ENCODE measurements around the gene GNAS-AS1. TPM values are rescaled to one million over a fixed set of nuclear protein-coding genes. Genes with fewer than 3 reads are reported as not detected.
A peak's percentile ranks its signal among the peaks of the same experiment; 100 is the strongest.

GNAS-AS1 gene
- total RNA-seq (ENCODE audit: insufficient read depth, low replicate concordance) = 4.1 TPM

- peak; percentile 85 for DNase-seq (ENCODE audit: low spot score)
Observed at GRCh38 chr20:58850693-58851174, at the start of gene GNAS-AS1. TSS of gene GNAS-AS1 (minus strand) at chr20:58850902.

- no peak for DNase-seq (ENCODE audit: low spot score)
Observed at GRCh38 chr20:58900397-58900796, 49.7 kb upstream of the GNAS-AS1 start.

- no peak for DNase-seq (ENCODE audit: low spot score)
Observed at GRCh38 chr20:58899512-58899911, 48.8 kb upstream of the GNAS-AS1 start.

GRCh38 chr20:58898629-58899408 is 48.1 kb upstream of the GNAS-AS1 start:
- no peak for DNase-seq (ENCODE audit: low spot score)

GRCh38 chr20:58897488-58897887 is 46.8 kb upstream of the GNAS-AS1 start:
- no peak for DNase-seq (ENCODE audit: low spot score)

GRCh38 chr20:58896820-58897219 is 46.1 kb upstream of the GNAS-AS1 start:
- DNase-seq (ENCODE audit: low spot score) = no peak

GRCh38 chr20:58895448-58896180 is 44.9 kb upstream of the GNAS-AS1 start:
- DNase-seq (ENCODE audit: low spot score) = no peak

- DNase-seq (ENCODE audit: low spot score) = no peak
Observed at GRCh38 chr20:58894652-58895447, 44.1 kb upstream of the GNAS-AS1 start.

- no peak for DNase-seq (ENCODE audit: low spot score)
Observed at GRCh38 chr20:58893355-58894120, 42.8 kb upstream of the GNAS-AS1 start.

GRCh38 chr20:58892932-58893224 is 42.2 kb upstream of the GNAS-AS1 start:
- DNase-seq (ENCODE audit: low spot score) = no peak

GRCh38 chr20:58892141-58892931 is 41.6 kb upstream of the GNAS-AS1 start:
- DNase-seq (ENCODE audit: low spot score) = peak; percentile 71

GRCh38 chr20:58891718-58892140 is 41.0 kb upstream of the GNAS-AS1 start:
- peak; percentile 46 for DNase-seq (ENCODE audit: low spot score)

- DNase-seq (ENCODE audit: low spot score) = no peak
Observed at GRCh38 chr20:58891086-58891717, 40.5 kb upstream of the GNAS-AS1 start.

- peak; percentile 93 for DNase-seq (ENCODE audit: low spot score)
Observed at GRCh38 chr20:58890518-58891085, 39.9 kb upstream of the GNAS-AS1 start.

GRCh38 chr20:58889798-58890517 is 39.3 kb upstream of the GNAS-AS1 start:
- no peak for DNase-seq (ENCODE audit: low spot score)

- DNase-seq (ENCODE audit: low spot score) = no peak
Observed at GRCh38 chr20:58889334-58889760, 38.6 kb upstream of the GNAS-AS1 start.

- DNase-seq (ENCODE audit: low spot score) = peak; percentile 74
Observed at GRCh38 chr20:58888521-58889333, 38.0 kb upstream of the GNAS-AS1 start.

GRCh38 chr20:58888103-58888502 is 37.4 kb upstream of the GNAS-AS1 start:
- DNase-seq (ENCODE audit: low spot score) = no peak

Measured in umbilical cord (tissue), 2 donors.